GM10248 (cell line): Measurements from ENCODE around the gene CCDC3.

ENCODE experiments used
- CTCF ChIA-PET: fragments of 300-600 bp; sonication (Branson Sonifier 250); formaldehyde crosslinking; extraction: SDS; loops from one replicate; lab custom pipeline; 2021; ENCODE audit warnings: antibody characterized with exemption; lab: Yijun Ruan, JAX
- POLR2A ChIA-PET: fragments of 350-650 bp; sonication (Branson Sonifier 250); formaldehyde crosslinking; extraction: SDS; loops from one replicate; lab custom pipeline; 2020; ENCODE audit warnings: antibody characterized with exemption; lab: Yijun Ruan, JAX
- DNase-seq: peaks from one replicate; pipeline ENCODE4 v3.0.0; 2012; ENCODE audit errors: extremely low spot score
- CTCF ChIP-seq: IDR thresholded peaks from 2 replicates; pipeline ENCODE4 v1.5.1; 2012; ENCODE audit warnings: mild to moderate bottlenecking, low read depth; ENCODE audit errors: extremely low read depth, missing control alignments, control extremely low read depth

CCDC3 gene

GRCh38 chr10:13001041-13001886 lies at the start of gene CCDC3:
CCDC3 (minus strand) TSS chr10:13001713; CDS start chr10:13001570, 143 bp downstream.
- peak; percentile 23 for DNase-seq
- no peak for TF ChIP-seq CTCF
- ChIA-PET CTCF (interaction anchor here (0.6 kb wide), 1 partner anchor 439 kb away, joined by 3 read pairs; no protein-coding TSS in a partner anchor), POLR2A (no interaction called here)

DNA sequence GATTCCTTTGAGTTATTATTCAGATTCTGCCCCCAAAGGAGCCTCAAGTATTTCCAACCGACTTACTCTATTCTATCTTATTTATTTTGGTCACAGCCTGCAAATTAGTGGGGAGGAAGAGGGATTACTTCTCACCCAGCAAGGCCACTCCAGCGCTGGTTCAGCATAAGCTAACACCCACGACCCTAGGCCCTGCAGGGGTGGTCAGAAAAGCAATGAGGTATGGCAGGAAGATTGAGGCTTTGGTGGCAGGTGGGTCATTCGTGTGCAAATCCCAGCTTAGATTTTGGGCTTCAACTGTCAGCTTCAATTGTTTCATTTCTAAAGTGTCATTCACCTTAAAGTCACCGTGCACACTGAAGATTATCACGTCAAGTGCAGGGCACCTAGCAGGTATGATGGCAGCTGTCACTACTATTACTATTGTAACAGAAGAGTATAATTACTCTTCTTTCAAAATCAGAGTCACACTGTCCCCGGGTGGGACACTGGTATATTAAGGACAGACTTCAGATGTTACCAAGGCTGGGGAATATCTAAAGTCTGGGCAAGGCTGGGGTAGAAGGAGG lies 49.7 kb upstream of the CCDC3 start:
- POLR2A ChIA-PET: no interaction called here

GRCh38 chr10:13049774-13050420 lies 48.4 kb upstream of the CCDC3 start:
- CTCF ChIA-PET: interaction anchor here (1.2 kb wide), 1 partner anchor 8 kb away, joined by 3 read pairs; no protein-coding TSS in a partner anchor
- DNase-seq: no peak
- TF ChIP-seq CTCF: no peak
- POLR2A ChIA-PET: no interaction called here

More for the DNA sequence above, 49.7 kb upstream of the CCDC3 start:
- TF ChIP-seq CTCF: no peak
- CTCF ChIA-PET: interaction anchor here (1.5 kb wide), 1 partner anchor 24 kb away, joined by 4 read pairs; no protein-coding TSS in a partner anchor
- no peak for DNase-seq

GRCh38 chr10:13048762-13049161 lies 47.2 kb upstream of the CCDC3 start:
- ChIA-PET CTCF (interaction anchor here (1.2 kb wide), 1 partner anchor 9 kb away, joined by 3 read pairs; no protein-coding TSS in a partner anchor), POLR2A (no interaction called here)
- TF ChIP-seq CTCF: no peak
- DNase-seq: no peak

- DNase-seq: no peak
- POLR2A ChIA-PET: interaction anchor here (0.6 kb wide), 1 partner anchor 36 kb away, joined by 3 read pairs; no protein-coding TSS in a partner anchor
- TF ChIP-seq CTCF: no peak
- CTCF ChIA-PET: no interaction called here
These were observed 46.2 kb upstream of the CCDC3 start for GRCh38 chr10:13047529-13048206.

GRCh38 chr10:13046851-13047528 lies 45.5 kb upstream of the CCDC3 start:
- ChIA-PET POLR2A (interaction anchor here (0.6 kb wide), 1 partner anchor 36 kb away, joined by 3 read pairs; no protein-coding TSS in a partner anchor), CTCF (no interaction called here)
- TF ChIP-seq CTCF: no peak
- DNase-seq: no peak
